Measurements from ENCODE around the gene SLC13A2. TPM values are rescaled to one million over a fixed set of nuclear protein-coding genes. Genes with fewer than 3 reads are reported as not detected.

SLC13A2 gene
- polyA plus RNA-seq, 1 donor (not counting 4 experiments of a cell fraction or from before 2014, with no cell fraction given), result not detected

GRCh38 chr17:28527859-28528258, 54.4 kb downstream of the SLC13A2 start:
- peak overlapping the region; percentile 27 for H3K4me2 ChIP-seq (ENCODE audit: control insufficient read depth, extremely low read depth, insufficient read depth, low read depth, low read length)
- no peak for DNase-seq (ENCODE audit: low read depth, low spot score)

GRCh38 chr17:28528327-28529012, 55.0 kb downstream of the SLC13A2 start:
- H3K27me3 ChIP-seq (ENCODE audit: control insufficient read depth, extremely low read depth, insufficient read depth, low read length), result peaks cover 8% of the 10 kb centered on the region
- H3K4me1 ChIP-seq (ENCODE audit: control insufficient read depth, extremely low read depth, insufficient read depth, low read length), result peaks cover 27% of the 10 kb centered on the region
- H3K9me3 ChIP-seq (ENCODE audit: control insufficient read depth, low read depth, low read length), result no peaks in the 10 kb centered on the region
- no peaks in the 10 kb centered on the region for H3K79me2 ChIP-seq (ENCODE audit: control insufficient read depth, insufficient read depth, low read length)
- no peaks in the 10 kb centered on the region for H3K9me1 ChIP-seq (ENCODE audit: control insufficient read depth, extremely low read depth, insufficient read depth, low read length)
- H3K36me3 ChIP-seq (ENCODE audit: control insufficient read depth in 2 of 2, extremely low read depth in 1 of 2, insufficient read depth in 2 of 2, low read length in 2 of 2), result no peaks in the 10 kb centered on the region
- peaks cover 5% of the 10 kb centered on the region for H4K20me1 ChIP-seq (ENCODE audit: control insufficient read depth, extremely low read depth, insufficient read depth, low read length)
- H3K9ac ChIP-seq (ENCODE audit: control insufficient read depth, extremely low read depth, insufficient read depth, low read length), result no peak overlapping the region
- no peak overlapping the region for H2AFZ ChIP-seq (ENCODE audit: control insufficient read depth, low read length)
- no peak overlapping the region for H3K27ac ChIP-seq (ENCODE audit: control insufficient read depth, insufficient read depth, low read length)
- H3K4me2 ChIP-seq (ENCODE audit: control insufficient read depth, extremely low read depth, insufficient read depth, low read depth, low read length), result peak overlapping the region; percentile 27
- DNase-seq (ENCODE audit: low read depth, low spot score) (no peak), FAIRE-seq (no peak)
- dilution Hi-C loops (cut with MboI; ENCODE audit: extremely low pct_ligation_motif_present, low sequenced_read_pairs), result no loop called here
- TF ChIP-seq EZH2 (IDR thresholded peaks at IDR 0.05; ENCODE audit: low read length) (no peak), CTCF (optimal IDR thresholded peaks at IDR 0.05 in 1 of 3, IDR thresholded peaks at IDR 0.05 in 1 of 3, conservative IDR thresholded peaks at IDR 0.05 in 1 of 3; ENCODE audit: extremely low read depth in 1 of 3, insufficient read depth in 2 of 3, low read length in 3 of 3) (no peak)
- H3K4me3 ChIP-seq (ENCODE audit: control insufficient read depth in 2 of 3, extremely low read depth in 1 of 3, insufficient read depth in 2 of 3, low read depth in 1 of 3, low read length in 3 of 3), result no peak overlapping the region

More at GRCh38 chr17:28527859-28528258, 54.4 kb downstream of the SLC13A2 start:
- no peak overlapping the region for H3K27ac ChIP-seq (ENCODE audit: control insufficient read depth, insufficient read depth, low read length)
- peaks cover 5% of the 10 kb centered on the region for H4K20me1 ChIP-seq (ENCODE audit: control insufficient read depth, extremely low read depth, insufficient read depth, low read length)
- no peaks in the 10 kb centered on the region for H3K79me2 ChIP-seq (ENCODE audit: control insufficient read depth, insufficient read depth, low read length)
- no peak overlapping the region for H3K4me3 ChIP-seq (ENCODE audit: control insufficient read depth in 2 of 3, extremely low read depth in 1 of 3, insufficient read depth in 2 of 3, low read depth in 1 of 3, low read length in 3 of 3)
- H3K9me3 ChIP-seq (ENCODE audit: control insufficient read depth, low read depth, low read length), result no peaks in the 10 kb centered on the region
- H2AFZ ChIP-seq (ENCODE audit: control insufficient read depth, low read length), result no peak overlapping the region
- H3K9ac ChIP-seq (ENCODE audit: control insufficient read depth, extremely low read depth, insufficient read depth, low read length), result no peak overlapping the region
- peaks cover 21% of the 10 kb centered on the region for H3K4me1 ChIP-seq (ENCODE audit: control insufficient read depth, extremely low read depth, insufficient read depth, low read length)
- no peak for TF ChIP-seq EZH2 (IDR thresholded peaks at IDR 0.05; ENCODE audit: low read length)
- no peak for TF ChIP-seq CTCF (optimal IDR thresholded peaks at IDR 0.05 in 1 of 3, IDR thresholded peaks at IDR 0.05 in 1 of 3, conservative IDR thresholded peaks at IDR 0.05 in 1 of 3; ENCODE audit: extremely low read depth in 1 of 3, insufficient read depth in 2 of 3, low read length in 3 of 3)
- H3K27me3 ChIP-seq (ENCODE audit: control insufficient read depth, extremely low read depth, insufficient read depth, low read length), result peaks cover 8% of the 10 kb centered on the region
- H3K9me1 ChIP-seq (ENCODE audit: control insufficient read depth, extremely low read depth, insufficient read depth, low read length), result no peaks in the 10 kb centered on the region
- dilution Hi-C loops (cut with MboI; ENCODE audit: extremely low pct_ligation_motif_present, low sequenced_read_pairs), result no loop called here
- FAIRE-seq, result no peak
- no peaks in the 10 kb centered on the region for H3K36me3 ChIP-seq (ENCODE audit: control insufficient read depth in 2 of 2, extremely low read depth in 1 of 2, insufficient read depth in 2 of 2, low read length in 2 of 2)

All from keratinocyte (primary cell).